SIG-M5 (cell line): Measurements from ENCODE around the gene TEF.
"Not testable (repeated sequence)": the region's sequence is repeated elsewhere in the genome, so short reads cannot be mapped to it uniquely, and the experiment has no call there.

Experiments used
- DNase-seq: peaks from one replicate; lab custom pipeline; 2025; lab: John Stamatoyannopoulos, UW

TEF gene

GRCh38 chr22:41383085-41383484 is 1.3 kb downstream of the TEF start:
- no peak for DNase-seq

DNA sequence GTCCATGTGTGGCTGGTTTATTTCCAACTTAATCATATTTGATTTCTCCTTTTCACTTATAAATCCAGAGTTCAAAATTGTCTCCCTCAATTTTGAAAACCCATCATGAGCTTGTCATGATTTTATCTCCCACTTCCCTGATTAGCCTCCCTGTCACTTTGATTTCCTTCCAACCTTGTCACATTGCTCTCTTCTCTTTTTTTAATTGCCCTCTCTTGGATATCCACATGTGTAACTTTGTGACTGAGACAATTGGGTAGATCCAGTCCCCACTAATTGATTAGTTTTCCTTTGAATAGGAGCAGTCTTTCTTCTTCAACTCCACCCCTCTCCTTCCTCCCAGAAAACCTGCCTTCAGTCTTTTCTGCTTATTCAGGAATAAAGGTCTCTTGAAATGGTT is 2.4 kb downstream of the TEF start:
- no peak for DNase-seq

DNA sequence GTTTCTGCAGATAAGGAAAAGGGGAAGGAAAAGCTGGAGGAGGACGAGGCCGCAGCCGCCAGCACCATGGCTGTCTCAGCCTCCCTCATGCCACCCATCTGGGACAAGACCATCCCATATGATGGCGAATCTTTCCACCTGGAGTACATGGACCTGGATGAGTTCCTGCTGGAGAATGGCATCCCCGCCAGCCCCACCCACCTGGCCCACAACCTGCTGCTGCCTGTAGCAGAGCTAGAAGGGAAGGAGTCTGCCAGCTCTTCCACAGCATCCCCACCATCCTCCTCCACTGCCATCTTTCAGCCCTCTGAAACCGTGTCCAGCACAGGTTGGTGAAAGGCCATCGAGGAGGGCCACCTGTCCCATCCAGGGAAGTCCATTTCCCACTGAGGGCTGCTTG is 5.6 kb downstream of the TEF start:
- DNase-seq = no peak

- no peak for DNase-seq
Measured at GRCh38 chr22:41394012-41394356, 12.2 kb downstream of the TEF start.

DNA sequence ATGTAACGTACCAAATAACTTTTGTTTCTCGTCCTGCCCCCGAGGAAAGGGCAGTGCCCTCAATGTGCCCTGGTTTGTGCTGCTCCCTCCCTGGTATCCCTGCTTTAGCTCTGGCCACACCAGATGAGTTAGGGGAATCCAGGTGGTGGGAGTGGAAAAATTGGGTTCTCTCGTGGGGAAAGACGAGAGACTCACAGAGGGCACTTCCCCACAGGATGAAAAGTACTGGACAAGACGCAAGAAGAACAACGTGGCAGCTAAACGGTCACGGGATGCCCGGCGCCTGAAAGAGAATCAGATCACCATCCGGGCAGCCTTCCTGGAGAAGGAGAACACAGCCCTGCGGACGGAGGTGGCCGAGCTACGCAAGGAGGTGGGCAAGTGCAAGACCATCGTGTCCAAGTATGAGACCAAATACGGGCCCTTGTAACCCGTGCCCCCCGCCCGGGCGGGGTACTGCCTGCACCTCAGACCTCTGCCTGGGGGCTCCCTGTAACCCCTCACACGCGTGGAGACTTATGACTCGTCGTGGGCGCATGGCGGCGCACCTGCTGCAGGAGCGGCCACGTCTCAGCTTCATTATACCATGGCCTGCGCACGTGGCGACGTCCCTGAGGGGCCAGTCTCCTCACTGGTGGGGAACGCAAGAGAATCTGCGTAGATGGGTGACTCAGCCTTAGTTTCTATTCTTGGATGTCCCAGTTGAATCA is 13.9 kb downstream of the TEF start:
- no peak for DNase-seq

DNA sequence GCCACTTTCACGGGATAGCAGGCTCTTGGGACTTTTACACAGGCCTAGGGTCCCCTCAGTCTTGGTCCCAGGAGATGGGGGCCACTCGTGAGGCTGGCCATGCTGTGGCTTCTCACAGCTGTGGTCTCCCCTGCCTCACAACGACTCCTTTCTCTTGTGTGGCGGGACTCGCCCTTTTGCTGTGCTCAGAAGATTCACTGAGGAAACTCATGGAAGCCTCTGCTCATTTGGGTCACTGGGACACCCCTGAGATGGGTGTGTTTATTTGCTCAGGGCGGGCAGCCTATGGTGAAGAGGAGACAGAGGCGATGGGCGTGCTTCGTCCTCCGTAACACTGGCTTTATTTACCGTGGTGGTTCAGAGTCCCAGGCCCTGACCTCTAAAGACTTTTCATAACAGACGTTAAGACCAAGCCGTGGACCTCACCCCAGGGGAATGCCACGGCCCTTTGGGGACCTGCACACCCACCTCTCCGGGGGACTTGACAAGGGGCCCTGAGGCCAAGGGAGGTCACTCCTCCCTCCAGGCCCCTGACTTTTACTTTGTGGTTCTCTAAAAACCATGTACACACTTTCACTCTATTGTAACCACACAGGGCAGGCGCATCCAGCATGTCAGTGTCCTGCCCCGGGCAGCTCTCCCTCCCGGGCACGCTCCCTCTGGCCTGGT is 15.5 kb downstream of the TEF start:
- DNase-seq = no peak

DNA sequence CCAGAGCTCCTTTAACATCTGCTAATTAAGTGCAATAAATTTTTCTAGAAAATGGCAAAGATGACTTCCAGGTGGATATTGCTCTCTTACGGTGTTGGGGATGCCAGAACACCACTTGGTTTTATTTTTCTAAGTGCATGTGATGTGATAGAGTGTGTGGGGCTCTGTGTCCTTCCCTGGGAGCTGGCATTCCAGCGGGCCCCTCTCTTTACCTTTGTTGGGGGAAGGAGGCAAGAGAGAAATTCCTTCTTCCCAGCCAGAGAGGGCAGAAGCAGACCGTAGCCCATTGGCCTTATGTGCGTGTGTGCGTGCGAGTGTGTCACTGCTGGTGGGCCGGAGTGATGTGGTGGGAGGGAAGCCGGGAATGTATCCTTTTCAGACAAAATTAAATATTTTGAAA is 17.2 kb downstream of the TEF start:
- DNase-seq = no peak

DNA sequence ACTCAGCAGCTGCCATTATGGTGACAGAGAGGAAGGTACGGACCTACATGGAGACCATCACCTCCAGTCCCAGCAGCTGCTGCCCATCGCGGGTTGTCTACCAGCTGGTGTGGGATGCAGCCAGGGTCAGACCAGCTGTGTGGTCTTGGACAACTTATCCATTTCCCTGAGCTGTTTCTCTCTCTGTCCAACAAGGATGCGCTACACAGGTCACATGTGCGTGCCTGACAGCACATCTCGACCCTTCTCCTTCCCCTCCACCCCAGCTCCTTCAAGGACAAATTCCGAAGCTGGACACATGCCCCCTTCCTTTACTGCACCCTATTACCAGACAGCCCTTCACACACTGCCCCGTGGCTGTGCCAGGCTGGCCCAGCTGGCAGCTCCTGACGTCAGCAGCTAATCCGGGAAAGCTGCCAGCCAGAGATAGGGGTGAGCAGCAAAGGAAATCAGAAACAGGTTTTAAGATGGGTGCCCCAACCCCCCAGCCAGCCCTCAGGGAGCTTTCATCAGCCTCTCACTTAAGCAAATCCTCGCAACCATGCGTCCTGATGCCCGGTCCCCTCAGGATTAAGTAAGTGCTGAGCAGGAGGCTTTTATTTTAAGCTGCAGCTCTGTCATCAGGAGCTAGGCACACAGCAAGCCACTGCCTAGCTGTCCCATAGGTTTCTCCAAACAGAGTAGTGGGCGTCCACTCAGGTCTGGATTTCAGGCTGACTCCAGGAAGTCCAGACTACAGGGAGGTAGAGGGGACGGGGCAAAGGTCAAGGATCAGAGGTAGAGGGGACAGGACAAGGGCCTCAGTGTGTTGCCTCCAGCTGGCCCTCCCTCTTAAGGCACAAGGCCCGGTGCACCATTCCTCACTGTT is 20.3 kb downstream of the TEF start:
- DNase-seq = no peak

DNA sequence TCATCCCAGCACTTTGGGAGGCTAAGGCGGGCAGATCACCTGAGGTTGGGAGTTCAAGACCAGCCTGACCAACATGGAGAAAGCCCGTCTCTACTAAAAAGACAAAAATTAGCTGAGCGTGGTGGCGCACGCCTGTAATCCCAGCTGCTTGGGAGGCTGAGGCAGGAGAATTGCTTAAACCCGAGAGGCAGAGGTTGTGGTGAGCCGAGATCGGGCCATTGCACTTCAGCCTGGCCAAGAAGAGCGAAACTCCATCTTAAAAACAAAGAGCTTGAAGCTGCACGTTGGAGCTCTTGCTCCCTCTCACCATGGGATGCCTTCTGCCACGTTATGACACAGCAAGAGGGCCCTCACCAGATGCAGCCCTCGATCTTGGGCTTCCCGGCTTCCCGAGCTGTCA is 21.1 kb downstream of the TEF start:
- DNase-seq = not testable (repeated sequence)

GRCh38 chr22:41403532-41404318 is 22.0 kb downstream of the TEF start:
- no peak for DNase-seq

GRCh38 chr22:41405588-41405987 is 23.8 kb downstream of the TEF start:
- no peak for DNase-seq

DNA sequence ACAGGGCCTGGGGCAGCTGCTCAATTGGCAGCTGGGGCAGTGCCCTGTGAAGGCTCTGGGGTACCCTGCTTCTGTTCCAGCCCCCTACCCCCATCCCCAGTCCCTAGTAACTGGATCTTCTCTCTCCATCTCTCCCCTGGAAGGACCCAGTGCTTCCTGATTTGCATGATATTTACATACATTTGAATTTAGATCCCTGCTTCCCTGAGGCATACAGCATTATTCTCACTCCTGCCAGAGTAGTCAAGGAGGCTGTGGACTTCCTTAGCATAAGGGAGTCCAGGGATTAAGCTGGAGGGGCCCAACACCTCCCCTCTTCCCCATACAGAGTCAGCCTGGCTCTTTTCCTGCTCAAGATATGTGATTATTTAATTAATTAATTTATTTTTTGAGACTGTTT is 24.7 kb downstream of the TEF start:
- no peak for DNase-seq

GRCh38 chr22:41407433-41407832 is 25.7 kb downstream of the TEF start:
- DNase-seq = no peak

DNA sequence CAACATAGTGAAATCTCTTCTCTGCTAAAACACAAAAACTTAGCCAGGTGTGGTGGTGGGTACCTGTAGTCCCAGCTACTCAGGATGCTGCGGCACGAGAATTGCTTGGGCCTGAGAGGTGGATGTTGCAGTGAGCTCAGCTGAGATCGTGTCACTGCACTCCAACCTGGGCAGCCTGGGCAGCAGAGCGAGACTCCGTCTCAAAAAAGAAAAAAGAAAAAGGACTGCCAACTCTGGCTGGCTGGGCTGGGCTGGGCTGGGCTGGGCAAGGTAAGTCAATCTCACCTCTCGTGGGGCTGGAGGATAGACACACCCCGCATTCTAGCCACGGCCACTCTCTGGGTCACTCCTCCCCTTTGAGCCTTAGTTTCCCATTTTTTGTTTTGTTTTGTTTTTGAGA is 26.9 kb downstream of the TEF start:
- no peak for DNase-seq

DNA sequence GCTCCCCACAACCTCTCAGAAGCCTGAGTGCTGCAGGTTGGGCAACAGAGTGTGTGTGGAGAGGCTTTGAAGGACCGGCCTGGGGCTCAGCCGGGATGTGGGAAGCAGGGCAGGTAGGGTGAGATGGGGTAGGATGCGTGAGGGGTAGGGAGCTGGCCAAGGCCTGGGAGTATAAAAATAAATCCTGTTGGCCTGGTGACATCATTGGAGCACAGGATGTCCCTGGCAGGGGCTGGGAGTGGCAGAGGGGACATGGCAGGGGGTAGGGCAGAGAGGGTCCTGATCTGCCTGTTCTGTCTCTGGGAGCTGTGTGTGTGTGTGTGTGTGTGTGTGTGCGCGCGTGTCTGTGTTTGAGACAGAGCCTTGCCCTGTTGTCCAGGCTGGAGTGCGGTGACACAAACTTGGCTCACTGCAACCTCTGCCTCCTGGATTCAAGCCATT is 28.6 kb downstream of the TEF start:
- no peak for DNase-seq

GRCh38 chr22:41411021-41411851 is 29.5 kb downstream of the TEF start:
- DNase-seq = no peak

- no peak for DNase-seq
Measured at GRCh38 chr22:41415554-41415953, 33.8 kb downstream of the TEF start.

GRCh38 chr22:41417622-41418390 is 36.1 kb downstream of the TEF start:
- DNase-seq = no peak

DNA sequence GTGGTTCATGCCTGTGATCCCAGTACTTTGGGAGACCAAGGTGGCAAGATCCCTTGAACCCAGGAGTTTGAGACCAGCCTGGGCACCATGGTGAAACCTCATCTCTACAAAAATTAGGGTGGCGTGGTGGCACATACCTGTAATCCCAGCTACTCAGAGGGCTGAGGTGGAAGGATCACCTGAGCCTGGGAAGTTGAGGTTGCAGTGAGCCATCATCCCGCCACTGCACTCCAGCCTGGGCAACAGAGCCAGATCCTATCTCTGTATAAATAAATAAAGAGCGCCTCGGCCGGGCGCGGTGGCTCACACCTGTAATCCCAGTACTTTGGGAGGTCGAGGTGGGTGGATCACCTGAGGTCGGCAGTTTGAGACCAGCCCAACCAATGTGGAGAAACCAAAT is 37.0 kb downstream of the TEF start:
- no peak for DNase-seq

DNA sequence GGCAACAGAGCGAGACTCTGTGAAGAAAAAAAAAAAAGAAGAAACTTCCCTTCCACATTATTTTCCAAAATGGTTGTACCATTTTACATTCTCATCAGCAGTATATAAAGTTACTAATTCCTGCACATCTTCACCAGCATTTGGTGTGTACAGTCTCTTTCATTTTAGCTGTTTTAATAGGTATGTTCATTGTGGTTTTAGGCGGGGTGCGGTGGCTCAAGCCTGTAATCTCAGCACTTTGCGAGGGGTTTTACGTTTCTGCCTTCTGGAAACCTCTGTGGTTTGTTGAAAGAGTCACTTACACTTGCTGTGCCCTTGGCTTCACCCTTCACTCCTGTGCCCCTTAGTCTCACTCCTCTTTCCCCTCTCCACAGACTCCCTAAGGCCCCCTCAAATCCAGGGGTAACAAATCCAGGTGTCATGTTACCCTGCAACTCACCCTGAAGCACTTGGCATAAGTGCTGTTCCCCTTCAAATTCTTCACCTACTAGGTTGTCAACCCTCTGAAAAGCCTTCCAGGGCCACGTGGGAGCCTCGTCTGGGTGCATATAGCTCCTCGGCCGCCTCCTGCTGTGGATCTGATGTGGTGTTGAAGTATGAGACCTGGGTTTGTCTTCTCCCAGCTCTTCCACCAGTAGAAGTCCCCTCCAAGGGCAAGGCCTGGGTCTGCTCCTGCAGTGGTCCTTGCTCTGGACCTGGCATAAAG is 44.1 kb downstream of the TEF start:
- no peak for DNase-seq
